ENCODE data around the gene TRAPPC5. TPM values are rescaled to one million over a fixed set of nuclear protein-coding genes. Genes with fewer than 3 reads are reported as not detected.

Gene TRAPPC5
- total and polyA plus RNA-seq, 10 of the 15 experiments (the other 5 are each of a cell fraction or from before 2014, with no cell fraction given): 4.2 to 210 (median 89.1) TPM

DNA sequence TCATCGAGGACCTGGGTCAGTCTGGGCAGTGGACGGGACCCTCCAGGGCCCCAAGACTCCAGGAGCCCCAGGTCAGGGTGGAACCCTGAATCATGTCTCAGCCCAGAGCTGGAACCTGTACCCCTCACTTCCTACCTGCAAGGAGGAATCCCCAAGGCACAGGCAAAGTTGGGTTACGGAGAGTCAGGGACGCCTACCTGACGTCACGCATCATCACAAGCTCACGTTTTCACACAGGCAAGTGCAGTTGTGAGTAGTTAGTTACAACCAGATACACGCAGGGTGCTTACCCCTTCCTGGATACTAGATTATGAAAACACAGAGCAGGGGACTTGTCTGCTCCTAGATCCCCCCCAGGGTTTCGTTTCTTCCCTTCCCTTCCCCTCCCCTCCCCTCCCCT lies 9.8 kb upstream of the TRAPPC5 start (continued):
- TF ChIP-seq EP300 (IDR thresholded peaks at IDR 0.05; ENCODE audit: borderline replicate concordance in 1 of 2, control insufficient read depth in 1 of 2, low read depth in 2 of 2, low read length in 2 of 2): no peak
- no peak for TF ChIP-seq BCL11A (IDR thresholded peaks at IDR 0.05; ENCODE audit: low read depth, low read length)
- TF ChIP-seq EZH2 (IDR thresholded peaks at IDR 0.05; ENCODE audit: borderline replicate concordance, control insufficient read depth, low read depth, low read length): no peak
- no peak for TF ChIP-seq PML (IDR thresholded peaks at IDR 0.05; ENCODE audit: low read length)
- TF ChIP-seq HSF1 (IDR thresholded peaks at IDR 0.05; ENCODE audit: low read depth, low read length): no peak
- TF ChIP-seq HDAC2 (IDR thresholded peaks at IDR 0.05): no peak
- TF ChIP-seq NR2C1 (IDR thresholded peaks at IDR 0.05): no peak
- no peak for TF ChIP-seq HCFC1 (IDR thresholded peaks at IDR 0.05; ENCODE audit: low read length)

GRCh38 chr19:7672522-7672921 lies 8.1 kb upstream of the TRAPPC5 start:
- RAD21 ChIA-PET (ENCODE audit: unreplicated experiment): no interaction called here
- in situ Hi-C loops (cut with MboI) (no loop called here), intact Hi-C loops (cut with micrococcal nuclease; ENCODE audit: unreplicated experiment) (loop anchor here (10.0 kb wide), 1 partner anchor 288 kb away; no protein-coding TSS in a partner anchor)
- FAIRE-seq (no peak), DNase-seq (ENCODE audit: low read depth, low spot score) (no peak), ATAC-seq (no peak)
- BruUV-seq (replicated peaks): no TSS peak
- no peak overlapping the region for H2AFZ ChIP-seq (ENCODE audit: control insufficient read depth, low read depth, low read length)
- H3K79me2 ChIP-seq (ENCODE audit: control insufficient read depth, insufficient read depth, low read length): no peaks in the 10 kb centered on the region
- H3K9ac ChIP-seq (ENCODE audit: control insufficient read depth, insufficient read depth, low read length): no peak overlapping the region
- H4K20me1 ChIP-seq (ENCODE audit: control insufficient read depth, insufficient read depth): no peaks in the 10 kb centered on the region
- H3K4me1 ChIP-seq (ENCODE audit: control insufficient read depth, insufficient read depth, low read length): peaks cover 17% of the 10 kb centered on the region
- H3K27ac ChIP-seq (ENCODE audit: control insufficient read depth, insufficient read depth): no peak overlapping the region
- CTCF ChIA-PET: interaction anchor here (1.0 kb wide), 1 partner anchor 20 kb away, joined by 3 read pairs; no protein-coding TSS in a partner anchor
- 37% methylated on average over 9 of the region's 9 CpGs for WGBS (ENCODE audit: insufficient coverage, insufficient replicate concordance, low lambda C conversion rate, missing lambda C conversion rate)
- no peak overlapping the region for H3K4me3 ChIP-seq
- SMC1A ChIA-PET (ENCODE audit: uncharacterized antibody, unreplicated experiment): interaction anchor here (0.8 kb wide), 1 partner anchor 104 kb away, joined by 5 read pairs; no protein-coding TSS in a partner anchor
- H3K27me3 ChIP-seq (replicated peaks in 1 of 2; ENCODE audit: control insufficient read depth in 2 of 2, insufficient read depth in 2 of 2, low read length in 1 of 2): peaks cover 4 to 7% of the 10 kb centered on the region in 2 experiments; a peak in 3 of 4 replicates
- no peaks in the 10 kb centered on the region; the same call in 2 of the 3 replicates for H3K9me3 ChIP-seq (replicated peaks; ENCODE audit: control insufficient read depth, insufficient read depth, low read length)
- no peak overlapping the region for H3K4me2 ChIP-seq (ENCODE audit: control insufficient read depth, insufficient read depth)
- H3K36me3 ChIP-seq (ENCODE audit: control insufficient read depth in 2 of 2, insufficient read depth in 2 of 2, low read length in 1 of 2): no peaks in the 10 kb centered on the region
- POLR2A ChIA-PET: no interaction called here
- TF ChIP-seq SUZ12 (IDR thresholded peaks at IDR 0.05; ENCODE audit: unreplicated experiment): no peak
- TF ChIP-seq SPI1 (IDR thresholded peaks at IDR 0.05; ENCODE audit: borderline replicate concordance, insufficient read depth, low read depth, low read length): no peak
- TF ChIP-seq, protein P1, sequence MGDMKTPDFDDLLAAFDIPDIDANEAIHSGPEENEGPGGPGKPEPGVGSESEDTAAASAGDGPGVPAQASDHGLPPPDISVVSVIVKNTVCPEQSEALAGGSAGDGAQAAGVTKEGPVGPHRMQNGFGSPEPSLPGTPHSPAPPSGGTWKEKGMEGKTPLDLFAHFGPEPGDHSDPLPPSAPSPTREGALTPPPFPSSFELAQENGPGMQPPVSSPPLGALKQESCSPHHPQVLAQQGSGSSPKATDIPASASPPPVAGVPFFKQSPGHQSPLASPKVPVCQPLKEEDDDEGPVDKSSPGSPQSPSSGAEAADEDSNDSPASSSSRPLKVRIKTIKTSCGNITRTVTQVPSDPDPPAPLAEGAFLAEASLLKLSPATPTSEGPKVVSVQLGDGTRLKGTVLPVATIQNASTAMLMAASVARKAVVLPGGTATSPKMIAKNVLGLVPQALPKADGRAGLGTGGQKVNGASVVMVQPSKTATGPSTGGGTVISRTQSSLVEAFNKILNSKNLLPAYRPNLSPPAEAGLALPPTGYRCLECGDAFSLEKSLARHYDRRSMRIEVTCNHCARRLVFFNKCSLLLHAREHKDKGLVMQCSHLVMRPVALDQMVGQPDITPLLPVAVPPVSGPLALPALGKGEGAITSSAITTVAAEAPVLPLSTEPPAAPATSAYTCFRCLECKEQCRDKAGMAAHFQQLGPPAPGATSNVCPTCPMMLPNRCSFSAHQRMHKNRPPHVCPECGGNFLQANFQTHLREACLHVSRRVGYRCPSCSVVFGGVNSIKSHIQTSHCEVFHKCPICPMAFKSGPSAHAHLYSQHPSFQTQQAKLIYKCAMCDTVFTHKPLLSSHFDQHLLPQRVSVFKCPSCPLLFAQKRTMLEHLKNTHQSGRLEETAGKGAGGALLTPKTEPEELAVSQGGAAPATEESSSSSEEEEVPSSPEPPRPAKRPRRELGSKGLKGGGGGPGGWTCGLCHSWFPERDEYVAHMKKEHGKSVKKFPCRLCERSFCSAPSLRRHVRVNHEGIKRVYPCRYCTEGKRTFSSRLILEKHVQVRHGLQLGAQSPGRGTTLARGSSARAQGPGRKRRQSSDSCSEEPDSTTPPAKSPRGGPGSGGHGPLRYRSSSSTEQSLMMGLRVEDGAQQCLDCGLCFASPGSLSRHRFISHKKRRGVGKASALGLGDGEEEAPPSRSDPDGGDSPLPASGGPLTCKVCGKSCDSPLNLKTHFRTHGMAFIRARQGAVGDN (IDR thresholded peaks at IDR 0.05): no peak
- TF ChIP-seq POLR2A (IDR thresholded peaks at IDR 0.05; ENCODE audit: low read depth, low read length): no peak
- TF ChIP-seq TCF3 (IDR thresholded peaks at IDR 0.05; ENCODE audit: borderline replicate concordance, insufficient read depth, low read depth, low read length): no peak
- no peak for TF ChIP-seq ATF7 (IDR thresholded peaks at IDR 0.05; ENCODE audit: low read depth)
- no peak for TF ChIP-seq DPF2 (IDR thresholded peaks at IDR 0.05)
- no peak for TF ChIP-seq NFIC (IDR thresholded peaks at IDR 0.05; ENCODE audit: low read depth, low read length)
- no peak for TF ChIP-seq HDAC2 (IDR thresholded peaks at IDR 0.05)
- no peak for TF ChIP-seq FOXM1 (IDR thresholded peaks at IDR 0.05; ENCODE audit: low read depth, low read length)
- TF ChIP-seq RFX5 (IDR thresholded peaks at IDR 0.05; ENCODE audit: low read depth, low read length): no peak

All from GM12878 (cell line).